Transverse colon (tissue), 3 donors: ENCODE measurements around the gene KRTAP12-3.

Experiments
- CTCF ChIP-seq, 5 experiments: fragments of 200-600 bp in 3 of 5; fragments of 450-650 bp in 2 of 5; sonication (generic) in 3 of 5; IDR thresholded peaks; 1 replicate in 2 of 5; 2 replicates in 3 of 5; pipeline ENCODE4 v1.5.1; 2016 to 2017; ENCODE audit warnings: antibody characterized with exemption in 5 of 5, inconsistent platforms in 3 of 5, mild to moderate bottlenecking in 2 of 5, moderate library complexity in 1 of 5
- POLR2A ChIP-seq: fragments of 450-650 bp; IDR thresholded peaks from one replicate; pipeline ENCODE4 v1.6.1; 2016; ENCODE audit warnings: antibody characterized with exemption, mild to moderate bottlenecking, moderate library complexity

GRCh38 chr21:44632067-44632466, 25.7 kb upstream of the KRTAP12-3 start:
- no peak for TF ChIP-seq CTCF (IDR thresholded peaks at IDR 0.05)
- TF ChIP-seq POLR2A = no peak
